ENCODE measurements around the gene PIAS4. TPM values are rescaled to one million over a fixed set of nuclear protein-coding genes. Genes with fewer than 3 reads are reported as not detected.
A peak's percentile ranks its signal among the peaks of the same experiment; 100 is the strongest.

The PIAS4 gene
- total and polyA plus RNA-seq, 4 donors, result 6.5 to 20.3 (median 15.9) TPM

GRCh38 chr19:4081441-4082129, 74.0 kb downstream of the PIAS4 start:
- intact Hi-C loops (cut with DNase I), result no loop called here
- Histone ChIP-seq H3K4me1 (ENCODE audit: control insufficient read depth in 1 of 2, insufficient read depth in 2 of 2, low read length in 2 of 2) (no peaks in the 10 kb centered on the region), H3K36me3 (ENCODE audit: control insufficient read depth in 1 of 2, insufficient read depth in 2 of 2, low read length in 1 of 2) (no peaks in the 10 kb centered on the region), H3K9me3 (ENCODE audit: control insufficient read depth, low read length) (no peaks in the 10 kb centered on the region), H3K27ac (ENCODE audit: low read depth in 1 of 2, low read length in 2 of 2) (no peak overlapping the region), H3K4me3 (ENCODE audit: low read length in 2 of 2) (no peak overlapping the region), H3K27me3 (ENCODE audit: control insufficient read depth in 1 of 2, insufficient read depth in 2 of 2, low read length in 1 of 2) (no peaks in the 10 kb centered on the region)
- 15 to 21% methylated on average over 1 to 2 of the region's 2 CpGs for WGBS, 2 donors
- DNase-seq (no peak), ATAC-seq (ENCODE audit: low FRiP score) (no peak)

GRCh38 chr19:4082172-4082571, 74.6 kb downstream of the PIAS4 start:
- H3K4me1 ChIP-seq (ENCODE audit: control insufficient read depth in 1 of 2, insufficient read depth in 2 of 2, low read length in 2 of 2), result no peaks in the 10 kb centered on the region
- H3K4me3 ChIP-seq (ENCODE audit: low read length in 2 of 2), result no peak overlapping the region
- no peaks in the 10 kb centered on the region for H3K36me3 ChIP-seq (ENCODE audit: control insufficient read depth in 1 of 2, insufficient read depth in 2 of 2, low read length in 1 of 2)
- WGBS, 2 donors, result 78 to 83% methylated on average over 9 of the region's 9 CpGs
- ATAC-seq (ENCODE audit: low FRiP score) (no peak), DNase-seq (peak in 1 of 2 donors; percentile 69)
- H3K27ac ChIP-seq (ENCODE audit: low read depth in 1 of 2, low read length in 2 of 2), result no peak overlapping the region
- no peaks in the 10 kb centered on the region for H3K9me3 ChIP-seq (ENCODE audit: control insufficient read depth, low read length)
- H3K27me3 ChIP-seq (ENCODE audit: control insufficient read depth in 1 of 2, insufficient read depth in 2 of 2, low read length in 1 of 2), result no peaks in the 10 kb centered on the region
- intact Hi-C loops (cut with DNase I), result no loop called here

DNA sequence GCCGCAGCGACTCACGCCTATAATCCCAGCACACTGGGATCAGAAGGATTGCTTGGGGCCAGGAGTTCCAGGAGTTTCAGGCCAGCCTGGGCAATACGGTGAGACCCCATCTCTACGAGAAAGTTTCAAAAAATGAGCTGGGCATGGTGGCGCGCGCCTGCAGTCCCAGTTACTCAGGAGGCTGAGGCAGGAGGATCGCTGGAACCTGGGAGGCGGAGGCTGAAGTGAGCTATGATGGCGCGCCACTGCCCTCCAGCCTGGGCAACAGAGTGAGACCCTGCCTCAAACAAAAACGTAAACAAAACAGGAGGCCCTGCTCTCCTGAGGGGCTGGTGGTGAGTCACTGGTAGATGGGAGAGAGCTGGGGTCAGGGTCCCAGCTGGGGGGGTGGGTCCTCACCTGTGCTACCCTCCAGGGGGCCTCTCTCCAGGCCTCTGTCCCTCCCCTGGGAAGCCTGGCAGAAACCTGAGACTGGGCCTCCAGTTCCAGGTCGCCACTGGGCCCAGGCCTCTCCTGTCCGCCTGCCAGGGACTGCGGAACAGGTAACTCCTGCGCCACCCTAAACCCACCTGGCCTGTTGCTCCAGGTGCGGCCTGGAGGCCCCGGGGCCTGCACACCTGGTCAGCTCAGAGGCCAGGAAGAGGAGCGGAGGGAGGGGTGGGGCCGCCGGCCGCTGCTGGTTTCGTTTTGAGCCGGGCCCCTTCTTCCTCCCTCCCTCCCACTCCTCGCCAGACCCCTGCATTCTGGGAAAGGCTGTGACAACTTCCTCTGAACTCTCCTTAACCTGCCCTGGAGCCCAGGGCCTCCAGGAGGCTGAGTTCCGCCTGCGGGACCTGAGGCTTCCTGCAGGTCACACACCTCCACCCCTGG, 76.4 kb downstream of the PIAS4 start:
- no peaks in the 10 kb centered on the region for H3K4me1 ChIP-seq (ENCODE audit: control insufficient read depth in 1 of 2, insufficient read depth in 2 of 2, low read length in 2 of 2)
- H3K27me3 ChIP-seq (ENCODE audit: control insufficient read depth in 1 of 2, insufficient read depth in 2 of 2, low read length in 1 of 2), result no peaks in the 10 kb centered on the region
- no peak for ATAC-seq (ENCODE audit: low FRiP score)
- H3K4me3 ChIP-seq (ENCODE audit: low read length in 2 of 2), result no peak overlapping the region
- no peaks in the 10 kb centered on the region for H3K9me3 ChIP-seq (ENCODE audit: control insufficient read depth, low read length)
- intact Hi-C loops (cut with DNase I), result no loop called here
- no peaks in the 10 kb centered on the region for H3K36me3 ChIP-seq (ENCODE audit: control insufficient read depth in 1 of 2, insufficient read depth in 2 of 2, low read length in 1 of 2)
- no peak for DNase-seq
- WGBS, 2 donors, result 66 to 74% methylated on average over 26 to 28 of the region's 28 CpGs
- H3K27ac ChIP-seq (ENCODE audit: low read depth in 1 of 2, low read length in 2 of 2), result no peak overlapping the region

- intact Hi-C loops (cut with DNase I), result no loop called here
- Histone ChIP-seq H3K27ac (ENCODE audit: low read depth in 1 of 2, low read length in 2 of 2) (no peak overlapping the region), H3K9me3 (ENCODE audit: control insufficient read depth, low read length) (no peaks in the 10 kb centered on the region), H3K4me3 (ENCODE audit: low read length in 2 of 2) (no peak overlapping the region), H3K27me3 (ENCODE audit: control insufficient read depth in 1 of 2, insufficient read depth in 2 of 2, low read length in 1 of 2) (no peaks in the 10 kb centered on the region), H3K4me1 (ENCODE audit: control insufficient read depth in 1 of 2, insufficient read depth in 2 of 2, low read length in 2 of 2) (no peaks in the 10 kb centered on the region), H3K36me3 (ENCODE audit: control insufficient read depth in 1 of 2, insufficient read depth in 2 of 2, low read length in 1 of 2) (no peaks in the 10 kb centered on the region)
- no peak for DNase-seq
- ATAC-seq (ENCODE audit: low FRiP score), result no peak
- 55 to 62% methylated on average over 8 of the region's 8 CpGs for WGBS, 2 donors
These were observed 77.0 kb downstream of the PIAS4 start for GRCh38 chr19:4084547-4084877.

GRCh38 chr19:4086411-4086867, 78.9 kb downstream of the PIAS4 start:
- ATAC-seq (ENCODE audit: low FRiP score) (no peak), DNase-seq (peak; percentile 49 to 68)
- Histone ChIP-seq H3K27me3 (ENCODE audit: control insufficient read depth in 1 of 2, insufficient read depth in 2 of 2, low read length in 1 of 2) (no peaks in the 10 kb centered on the region), H3K27ac (ENCODE audit: low read depth in 1 of 2, low read length in 2 of 2) (no peak overlapping the region), H3K9me3 (ENCODE audit: control insufficient read depth, low read length) (no peaks in the 10 kb centered on the region), H3K4me3 (ENCODE audit: low read length in 2 of 2) (no peak overlapping the region), H3K4me1 (ENCODE audit: control insufficient read depth in 1 of 2, insufficient read depth in 2 of 2, low read length in 2 of 2) (no peaks in the 10 kb centered on the region), H3K36me3 (ENCODE audit: control insufficient read depth in 1 of 2, insufficient read depth in 2 of 2, low read length in 1 of 2) (no peaks in the 10 kb centered on the region)
- intact Hi-C loops (cut with DNase I), result no loop called here
- WGBS, 2 donors, result 43 to 48% methylated on average over 17 of the region's 17 CpGs

- H3K4me3 ChIP-seq (ENCODE audit: low read length in 2 of 2), result no peak overlapping the region
- no peak for ATAC-seq (ENCODE audit: low FRiP score)
- 84 to 87% methylated on average over 30 to 31 of the region's 31 CpGs for WGBS, 2 donors
- H3K27ac ChIP-seq (ENCODE audit: low read depth in 1 of 2, low read length in 2 of 2), result no peak overlapping the region
- intact Hi-C loops (cut with DNase I), result no loop called here
- peak in 1 of 2 donors; percentile 63 for DNase-seq
- H3K4me1 ChIP-seq (ENCODE audit: control insufficient read depth in 1 of 2, insufficient read depth in 2 of 2, low read length in 2 of 2), result no peaks in the 10 kb centered on the region
- H3K9me3 ChIP-seq (ENCODE audit: control insufficient read depth, low read length), result no peaks in the 10 kb centered on the region
- no peaks in the 10 kb centered on the region for H3K27me3 ChIP-seq (ENCODE audit: control insufficient read depth in 1 of 2, insufficient read depth in 2 of 2, low read length in 1 of 2)
- no peaks in the 10 kb centered on the region for H3K36me3 ChIP-seq (ENCODE audit: control insufficient read depth in 1 of 2, insufficient read depth in 2 of 2, low read length in 1 of 2)
These were observed 80.5 kb downstream of the PIAS4 start for GRCh38 chr19:4087787-4088679.

DNA sequence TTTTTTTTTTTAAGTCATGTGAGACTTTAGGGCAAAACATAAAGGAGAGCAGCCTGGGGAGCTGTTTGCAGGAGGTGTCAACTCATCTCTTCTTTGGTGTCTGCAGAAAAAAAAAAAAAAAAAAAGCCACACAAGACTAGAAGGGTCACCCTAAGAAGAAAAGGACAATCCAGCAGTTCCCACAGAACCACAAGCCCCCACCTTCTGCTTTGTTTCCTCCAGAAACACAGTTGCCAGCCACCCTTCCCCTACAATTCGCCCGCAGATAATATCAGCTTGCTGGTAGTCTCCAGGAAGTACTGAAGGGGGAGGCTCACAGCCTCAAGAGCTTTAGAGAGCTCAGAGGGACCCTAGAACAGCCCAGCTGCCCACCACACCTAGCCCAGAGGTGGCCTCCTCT, 81.4 kb downstream of the PIAS4 start:
- no peaks in the 10 kb centered on the region for H3K4me1 ChIP-seq (ENCODE audit: control insufficient read depth in 1 of 2, insufficient read depth in 2 of 2, low read length in 2 of 2)
- H3K4me3 ChIP-seq (ENCODE audit: low read length in 2 of 2), result no peak overlapping the region
- no peaks in the 10 kb centered on the region for H3K9me3 ChIP-seq (ENCODE audit: control insufficient read depth, low read length)
- H3K27ac ChIP-seq (ENCODE audit: low read depth in 1 of 2, low read length in 2 of 2), result no peak overlapping the region
- ATAC-seq (ENCODE audit: low FRiP score) (peak; percentile 17), DNase-seq (no peak)
- intact Hi-C loops (cut with DNase I), result no loop called here
- WGBS, 2 donors, result 80 to 84% methylated on average over 2 of the region's 2 CpGs
- no peaks in the 10 kb centered on the region for H3K36me3 ChIP-seq (ENCODE audit: control insufficient read depth in 1 of 2, insufficient read depth in 2 of 2, low read length in 1 of 2)
- H3K27me3 ChIP-seq (ENCODE audit: control insufficient read depth in 1 of 2, insufficient read depth in 2 of 2, low read length in 1 of 2), result no peaks in the 10 kb centered on the region
